H1 (cell line): Measurements from ENCODE around the gene LRRC4. TPM values are rescaled to one million over a fixed set of nuclear protein-coding genes. Genes with fewer than 3 reads are reported as not detected.

Experiments
- CTCF ChIA-PET: fragments of 300-600 bp; sonication (Branson Sonifier 250); formaldehyde crosslinking; loops from one replicate; lab custom pipeline; 2021; ENCODE audit not compliant: partially characterized antibody; lab: Charles Lee
- POLR2A ChIA-PET: fragments of 300-600 bp; sonication (Branson Sonifier 250); formaldehyde crosslinking; loops from one replicate; lab custom pipeline; 2021; ENCODE audit warnings: inconsistent platforms; ENCODE audit not compliant: partially characterized antibody; lab: Charles Lee
- DNase-seq, 2 experiments: peaks; one replicate each; pipeline versions ENCODE4 v3.0.0 to v3.0.0-alpha.2; 2010 to 2022; ENCODE audit warnings: low spot score in 2 of 2, low read depth in 1 of 2, mixed read lengths in 1 of 2
- FAIRE-seq: peaks from 2 replicates; lab custom pipeline; 2011; peaks lifted over from hg19 to GRCh38; lab: Jason Lieb, UNC
- H2AFZ ChIP-seq: 2 replicates; pipeline ENCODE4 v1.8.1; 2012; ENCODE audit warnings: low read length, inconsistent platforms
- H2AK5ac ChIP-seq: 2 replicates; pipeline ENCODE4 v1.6.1; 2013; ENCODE audit warnings: low read depth, low read length
- H2BK120ac ChIP-seq: replicated peaks from 2 replicates; pipeline ENCODE3; 2013; ENCODE audit warnings: low read depth, low read length, inconsistent platforms
- H2BK12ac ChIP-seq: 2 replicates; pipeline ENCODE4 v1.6.1; 2013; ENCODE audit warnings: low read depth, low read length
- H2BK15ac ChIP-seq: 2 replicates; pipeline ENCODE4 v1.6.1; 2013; ENCODE audit warnings: low read length
- H2BK20ac ChIP-seq: 2 replicates; pipeline ENCODE4 v1.6.1; 2013; ENCODE audit warnings: low read length
- H2BK5ac ChIP-seq: 2 replicates; pipeline ENCODE4 v1.6.1; 2013; ENCODE audit warnings: low read depth, low read length
- H3K14ac ChIP-seq: 2 replicates; pipeline ENCODE4 v1.6.1; 2013; ENCODE audit warnings: inconsistent platforms; ENCODE audit not compliant: insufficient read length
- H3K18ac ChIP-seq: 2 replicates; pipeline ENCODE4 v1.6.1; 2013; ENCODE audit warnings: low read length; ENCODE audit errors: extremely low read depth
- H3K23ac ChIP-seq: 2 replicates; pipeline ENCODE4 v1.6.1; 2013; ENCODE audit warnings: inconsistent platforms; ENCODE audit not compliant: insufficient read length
- H3K23me2 ChIP-seq: 2 replicates; pipeline ENCODE4 v1.6.1; 2013; ENCODE audit warnings: low read depth, low read length
- H3K27ac ChIP-seq: 2 replicates; pipeline ENCODE4 v1.6.1; 2011; ENCODE audit warnings: low read depth, low read length, inconsistent platforms
- H3K27me3 ChIP-seq, 4 experiments: replicated peaks in 1 of 4; 1 replicate in 1 of 4; 2 replicates in 3 of 4; pipeline versions ENCODE4 v1.6.1 to v1.8.1; 2011 to 2013; ENCODE audit warnings: low read length in 3 of 4, mild to moderate bottlenecking in 3 of 4, inconsistent platforms in 2 of 4, mixed read lengths in 2 of 4, moderate library complexity in 1 of 4; ENCODE audit not compliant: control insufficient read depth in 3 of 4, insufficient read depth in 3 of 4; ENCODE audit errors: extremely low read depth in 1 of 4
- H3K36me3 ChIP-seq, 4 experiments: 2 replicates each; pipeline versions ENCODE4 v1.6.1 to v1.8.1; 2011 to 2013; ENCODE audit warnings: mild to moderate bottlenecking in 4 of 4, low read length in 3 of 4, moderate library complexity in 2 of 4, control low read depth in 1 of 4, inconsistent platforms in 1 of 4; ENCODE audit not compliant: insufficient read depth in 4 of 4, control insufficient read depth in 2 of 4
- H3K4ac ChIP-seq: replicated peaks from 2 replicates; pipeline ENCODE3; 2013; ENCODE audit warnings: low read length, low read depth, mixed read lengths, inconsistent platforms; ENCODE audit not compliant: insufficient read length
- H3K4me1 ChIP-seq, 4 experiments: replicated peaks in 1 of 4; 1 replicate in 1 of 4; 2 replicates in 3 of 4; pipeline versions ENCODE4 v1.6.1 to v1.8.1; 2011 to 2013; ENCODE audit warnings: low read length in 3 of 4, inconsistent platforms in 2 of 4, mixed read lengths in 1 of 4; ENCODE audit not compliant: insufficient read depth in 4 of 4, control insufficient read depth in 3 of 4
- H3K4me2 ChIP-seq, 2 experiments: 2 replicates each; pipeline versions ENCODE4 v1.6.1 to v1.8.1; 2011 to 2013; ENCODE audit warnings: low read depth in 2 of 2, low read length in 2 of 2, control low read depth in 1 of 2, inconsistent platforms in 1 of 2, mild to moderate bottlenecking in 1 of 2; ENCODE audit not compliant: insufficient read depth in 1 of 2
- H3K4me3 ChIP-seq, 4 experiments: fragments of 200-600, 300-600 bp in 1 of 4; sonication (generic), shearing (Covaris generic), sonication (Bioruptor Twin) in 1 of 4; 2 replicates each; pipeline versions ENCODE4 v1.5.1 to v1.8.1; 2011 to 2016; ENCODE audit warnings: low read length in 4 of 4, low read depth in 3 of 4, control low read depth in 2 of 4, inconsistent platforms in 2 of 4, mild to moderate bottlenecking in 2 of 4, mixed read lengths in 1 of 4, moderate library complexity in 1 of 4; ENCODE audit not compliant: insufficient read depth in 2 of 4; ENCODE audit errors: extremely low read depth in 1 of 4
- H3K56ac ChIP-seq: replicated peaks from 2 replicates; pipeline ENCODE3; 2013; ENCODE audit warnings: low read depth, mild to moderate bottlenecking, mixed read lengths, low read length, inconsistent platforms; ENCODE audit not compliant: insufficient read length
- H3K79me1 ChIP-seq: 2 replicates; pipeline ENCODE4 v1.6.1; 2013; ENCODE audit warnings: low read depth, low read length, control low read depth
- H3K79me2 ChIP-seq, 2 experiments: 2 replicates each; pipeline versions ENCODE4 v1.6.1 to v1.8.1; 2012 to 2013; ENCODE audit warnings: low read length in 2 of 2, mild to moderate bottlenecking in 2 of 2, inconsistent platforms in 1 of 2; ENCODE audit not compliant: insufficient read depth in 2 of 2, control insufficient read depth in 1 of 2
- H3K9ac ChIP-seq, 4 experiments: replicated peaks in 1 of 4; 1 replicate in 1 of 4; 2 replicates in 3 of 4; pipeline versions ENCODE4 v1.6.1 to v1.8.1; 2011 to 2013; ENCODE audit warnings: low read depth in 3 of 4, low read length in 3 of 4, control low read depth in 2 of 4, mild to moderate bottlenecking in 2 of 4, moderate library complexity in 2 of 4, inconsistent platforms in 1 of 4; ENCODE audit errors: extremely low read depth in 1 of 4
- H3K9me3 ChIP-seq, 2 experiments: 2 replicates each; pipeline versions ENCODE4 v1.6.1 to v1.8.1; 2012 to 2013; ENCODE audit warnings: mild to moderate bottlenecking in 2 of 2, moderate library complexity in 2 of 2, control low read depth in 1 of 2, inconsistent platforms in 1 of 2, low read depth in 1 of 2, low read length in 1 of 2, mixed read lengths in 1 of 2; ENCODE audit not compliant: insufficient read depth in 2 of 2
- H4K20me1 ChIP-seq, 2 experiments: replicated peaks in 1 of 2; 2 replicates each; pipeline versions ENCODE3 to v1.8.1; 2011 to 2013; ENCODE audit warnings: inconsistent platforms in 2 of 2, low read length in 2 of 2, mild to moderate bottlenecking in 1 of 2; ENCODE audit not compliant: insufficient read depth in 2 of 2, control insufficient read depth in 1 of 2
- H4K5ac ChIP-seq: 2 replicates; pipeline ENCODE4 v1.6.1; 2013; ENCODE audit warnings: low read length, low read depth, mixed read lengths, inconsistent platforms; ENCODE audit not compliant: insufficient read length
- H4K8ac ChIP-seq: 2 replicates; pipeline ENCODE4 v1.8.0; 2013; ENCODE audit warnings: mild to moderate bottlenecking, moderate library complexity, low read length, inconsistent platforms; ENCODE audit not compliant: insufficient read depth; ENCODE audit errors: extremely low read depth
- H4K91ac ChIP-seq: replicated peaks from 2 replicates; pipeline ENCODE3; 2013; ENCODE audit warnings: low read length, mixed read lengths, inconsistent platforms; ENCODE audit not compliant: insufficient read length
- POLR2AphosphoS5 ChIP-seq: IDR thresholded peaks from 2 replicates; pipeline ENCODE4 v1.6.1; 2011; ENCODE audit warnings: low read depth, low read length
- polyA plus RNA-seq, 7 experiments: library from polyadenylated mRNA; depleted of rRNA in 3 of 7; stranded (reverse) in 5 of 7; unstranded in 2 of 7; fragments of >200 nt in 5 of 7; fragments of 200-250 nt in 2 of 7; gene quantifications; 1 replicate in 5 of 7; 2 replicates in 1 of 7; 4 replicates in 1 of 7; pipeline versions ENCODE4 v1.2.1 to v1.2.3, GENCODE V29; 2011 to 2013; ENCODE audit warnings: missing spikeins in 2 of 7, mixed read lengths in 2 of 7
- total RNA-seq: library from RNA; stranded (reverse); fragmentation: NEBNext Ultra II Directional; extraction: Animal tissue kit (Norgen Biotek cat#: 25700); gene quantifications from 2 replicates; pipeline ENCODE4 v1.2.1, GENCODE V29; 2021

Gene LRRC4
- total and polyA plus RNA-seq, 2 of the 8 experiments (the other 6 are each of a cell fraction or from before 2014, with no cell fraction given), result 13.4 to 16.4 TPM

DNA sequence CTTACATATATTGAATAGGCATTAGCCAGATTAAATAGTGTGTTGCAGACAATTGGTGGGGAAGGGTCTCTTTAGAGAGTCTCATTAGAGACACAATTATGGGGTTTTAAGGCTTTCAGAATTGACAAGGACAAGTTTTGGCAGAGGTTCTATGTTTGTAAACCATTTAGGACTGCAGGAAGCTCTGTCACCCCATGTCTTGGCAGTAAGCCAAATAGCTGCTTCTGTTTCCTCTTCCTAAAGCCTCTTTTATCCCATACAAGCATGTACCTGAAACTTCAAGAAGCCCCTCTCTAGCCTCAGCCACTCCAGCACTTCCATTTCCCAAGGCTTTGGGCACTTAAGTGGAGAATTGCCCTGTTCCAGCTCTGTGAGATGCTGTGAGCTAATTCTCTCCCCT, 21.8 kb upstream of the LRRC4 start:
- no peaks in the 10 kb centered on the region for H3K9me3 ChIP-seq
- no peak overlapping the region for H2BK5ac ChIP-seq
- no peak overlapping the region for H3K14ac ChIP-seq
- no peaks in the 10 kb centered on the region; the same call in 1 of the 2 replicates for H3K79me1 ChIP-seq
- H3K9ac ChIP-seq, result no peak overlapping the region
- DNase-seq, result no peak
- no peaks in the 10 kb centered on the region for H3K27me3 ChIP-seq
- no peaks in the 10 kb centered on the region for H3K36me3 ChIP-seq
- ChIA-PET CTCF (interaction anchor here (1.0 to 10.4 kb wide), 11 partner anchors 8 to 476 kb away, joined by 3 to 93 read pairs (median 4); no protein-coding TSS in a partner anchor), POLR2A (interaction anchor here (0.6 kb wide), 1 partner anchor 133 kb away, joined by 3 read pairs; no protein-coding TSS in a partner anchor)
- no peak overlapping the region for H3K18ac ChIP-seq
- H4K20me1 ChIP-seq, result peaks cover 5 to 8% of the 10 kb centered on the region in 2 experiments
- no peak overlapping the region for H4K8ac ChIP-seq
- no peak overlapping the region for H2BK15ac ChIP-seq
- H2AFZ ChIP-seq, result no peak overlapping the region
- no peaks in the 10 kb centered on the region for H3K23me2 ChIP-seq
- no peak overlapping the region for H2AK5ac ChIP-seq
- H3K56ac ChIP-seq, result no peak overlapping the region
- no peak overlapping the region for H4K91ac ChIP-seq
- FAIRE-seq, result no peak
- no peak overlapping the region for H3K4ac ChIP-seq
- H3K4me2 ChIP-seq, result no peak overlapping the region
- H2BK20ac ChIP-seq, result no peak overlapping the region
- H3K27ac ChIP-seq, result no peak overlapping the region
- TF ChIP-seq POLR2AphosphoS5, result no peak
- H3K4me1 ChIP-seq, result no peaks in the 10 kb centered on the region
- no peak overlapping the region for H3K4me3 ChIP-seq
- H3K79me2 ChIP-seq, result no peaks in the 10 kb centered on the region
- no peak overlapping the region for H4K5ac ChIP-seq
- H3K23ac ChIP-seq, result no peak overlapping the region
- no peak overlapping the region for H2BK120ac ChIP-seq
- no peak overlapping the region for H2BK12ac ChIP-seq
